Uterus (tissue), 4 donors: ENCODE data around the gene HMGXB4. TPM values are rescaled to one million over a fixed set of nuclear protein-coding genes. Genes with fewer than 3 reads are reported as not detected.

Experiments used
- DNase-seq, 2 donors: peaks; one replicate each; pipeline ENCODE4 v3.0.0-alpha.2; 2019 to 2020
- H3K27ac ChIP-seq, 2 donors: fragments of 200-600 bp; sonication (generic); 1 replicate in 1 of 2; 2 replicates in 1 of 2; pipeline ENCODE4 v1.5.1; 2016 to 2018
- H3K27me3 ChIP-seq, 2 donors: fragments of 200-600 bp; sonication (generic); one replicate each; pipeline ENCODE4 v1.5.1; 2018 to 2019; ENCODE audit warnings: control low read depth in 1 of 2
- H3K36me3 ChIP-seq, 2 donors: fragments of 200-600 bp; sonication (generic); one replicate each; pipeline ENCODE4 v1.5.1; 2019; ENCODE audit warnings: control low read depth in 1 of 2
- H3K4me1 ChIP-seq, 2 donors: fragments of 200-600 bp; sonication (generic); one replicate each; pipeline ENCODE4 v1.5.1; 2018 to 2019; ENCODE audit warnings: control low read depth in 1 of 2
- H3K4me3 ChIP-seq, 2 donors: fragments of 200-600 bp; sonication (generic); 1 replicate in 1 of 2; 2 replicates in 1 of 2; pipeline ENCODE4 v1.5.1; 2018 to 2019; ENCODE audit warnings: mild to moderate bottlenecking in 1 of 2
- H3K9me3 ChIP-seq, 2 donors: fragments of 200-600 bp; sonication (generic); one replicate each; pipeline ENCODE4 v1.5.1; 2019; ENCODE audit warnings: control low read depth in 1 of 2
- CTCF ChIP-seq, 4 experiments: fragments of 200-600 bp in 2 of 4; fragments of 450-650 bp in 2 of 4; sonication (generic) in 2 of 4; IDR thresholded peaks; one replicate each; pipeline ENCODE4 v1.5.1; 2016 to 2019; ENCODE audit warnings: antibody characterized with exemption in 4 of 4, mild to moderate bottlenecking in 2 of 4, moderate library complexity in 1 of 4
- POLR2A ChIP-seq, 2 donors: fragments of 450-650 bp; IDR thresholded peaks; one replicate each; pipeline ENCODE4 v1.6.1; 2016; ENCODE audit warnings: antibody characterized with exemption in 2 of 2, mild to moderate bottlenecking in 1 of 2, moderate library complexity in 1 of 2
- intact Hi-C: fragments of 100-400 bp; cut with DNase I; formaldehyde crosslinking; loops from one replicate; pipeline ENCODE4 v1.15.1; 2023; ENCODE audit warnings: low total_unique reads
- total RNA-seq, 4 donors: library from RNA; depleted of rRNA in 3 of 4; stranded (reverse); fragments of >200 nt in 3 of 4; gene quantifications; one replicate each; pipeline versions ENCODE4 v1.1.0 to v1.2.4, GENCODE V29; 2014 to 2023
- donor health status: DM: yes; HTN: yes; CAD: no.

Gene HMGXB4
- total RNA-seq, 4 donors from 2014 or later = 15.1 to 29.6 (median 20.8) TPM

GRCh38 chr22:35308480-35309021 is 51.3 kb downstream of the HMGXB4 start:
- H3K36me3 ChIP-seq = no peaks in the 10 kb centered on the region
- no peak for DNase-seq
- H3K9me3 ChIP-seq = no peaks in the 10 kb centered on the region
- H3K27ac ChIP-seq = no peak overlapping the region
- H3K27me3 ChIP-seq = no peaks in the 10 kb centered on the region
- peaks cover 0 to 15% of the 10 kb centered on the region in 2 donors for H3K4me1 ChIP-seq
- no peak overlapping the region for H3K4me3 ChIP-seq
- intact Hi-C loops = no loop called here
- TF ChIP-seq CTCF (IDR thresholded peaks at IDR 0.05) (no peak), POLR2A (IDR thresholded peaks at IDR 0.05) (no peak)

GRCh38 chr22:35310556-35311550 is 53.6 kb downstream of the HMGXB4 start:
- TF ChIP-seq CTCF (IDR thresholded peaks at IDR 0.05) (no peak), POLR2A (IDR thresholded peaks at IDR 0.05) (no peak)
- H3K4me1 ChIP-seq = peaks cover 0 to 22% of the 10 kb centered on the region in 2 donors
- H3K4me3 ChIP-seq = no peak overlapping the region
- intact Hi-C loops = no loop called here
- H3K9me3 ChIP-seq = no peaks in the 10 kb centered on the region
- no peak overlapping the region for H3K27ac ChIP-seq
- no peak for DNase-seq
- H3K27me3 ChIP-seq = no peaks in the 10 kb centered on the region
- H3K36me3 ChIP-seq = no peaks in the 10 kb centered on the region

GRCh38 chr22:35311551-35311999 is 54.3 kb downstream of the HMGXB4 start:
- no peak for TF ChIP-seq POLR2A (IDR thresholded peaks at IDR 0.05)
- no peak for TF ChIP-seq CTCF (IDR thresholded peaks at IDR 0.05)
- H3K27ac ChIP-seq = no peak overlapping the region
- peaks cover 0 to 22% of the 10 kb centered on the region in 2 donors for H3K4me1 ChIP-seq
- intact Hi-C loops = no loop called here
- H3K4me3 ChIP-seq = no peak overlapping the region
- H3K27me3 ChIP-seq = no peaks in the 10 kb centered on the region
- no peaks in the 10 kb centered on the region for H3K9me3 ChIP-seq
- no peaks in the 10 kb centered on the region for H3K36me3 ChIP-seq
- DNase-seq = no peak

- TF ChIP-seq POLR2A (IDR thresholded peaks at IDR 0.05) (no peak), CTCF (IDR thresholded peaks at IDR 0.05) (no peak)
- Histone ChIP-seq H3K4me3 (no peak overlapping the region), H3K4me1 (peaks cover 0 to 22% of the 10 kb centered on the region in 2 donors), H3K36me3 (no peaks in the 10 kb centered on the region), H3K27ac (peak overlapping the region; percentile 23 to 25), H3K9me3 (no peaks in the 10 kb centered on the region), H3K27me3 (no peaks in the 10 kb centered on the region)
- DNase-seq = no peak
- intact Hi-C loops = no loop called here
Measured at GRCh38 chr22:35312198-35313059, 55.1 kb downstream of the HMGXB4 start.
